Liver (tissue), 9 donors: ENCODE results near the gene HGFAC. TPM values are rescaled to one million over a fixed set of nuclear protein-coding genes. Genes with fewer than 3 reads are reported as not detected.

Experiments
- DNase-seq: peaks from one replicate; pipeline ENCODE4 v3.0.0-alpha.2; 2017; ENCODE audit warnings: low spot score
- H3K27ac ChIP-seq, 2 donors: one replicate each; pipeline ENCODE4 v1.7.0; 2013; ENCODE audit warnings: inconsistent platforms in 2 of 2, low read length in 2 of 2, control low read depth in 1 of 2, low read depth in 1 of 2, mild to moderate bottlenecking in 1 of 2
- H3K27me3 ChIP-seq, 4 donors: one replicate each; pipeline versions ENCODE4 v1.6.1 to v1.7.0; 2013; ENCODE audit warnings: low read length in 3 of 4, inconsistent platforms in 1 of 4, mild to moderate bottlenecking in 1 of 4, moderate library complexity in 1 of 4; ENCODE audit not compliant: control insufficient read depth in 4 of 4, insufficient read depth in 4 of 4
- H3K36me3 ChIP-seq, 4 donors: one replicate each; pipeline versions ENCODE4 v1.6.1 to v1.7.0; 2013; ENCODE audit warnings: low read length in 3 of 4, mild to moderate bottlenecking in 3 of 4, low read depth in 1 of 4, moderate library complexity in 1 of 4; ENCODE audit not compliant: control insufficient read depth in 4 of 4, insufficient read depth in 3 of 4
- H3K4me1 ChIP-seq, 4 donors: one replicate each; pipeline versions ENCODE4 v1.6.1 to v1.7.0; 2013; ENCODE audit warnings: low read length in 3 of 4, mild to moderate bottlenecking in 3 of 4, moderate library complexity in 1 of 4; ENCODE audit not compliant: control insufficient read depth in 4 of 4, insufficient read depth in 4 of 4
- H3K4me3 ChIP-seq, 3 donors: one replicate each; pipeline versions ENCODE4 v1.6.1 to v1.7.0; 2013; ENCODE audit warnings: low read length in 3 of 3, control low read depth in 1 of 3, low read depth in 1 of 3, mild to moderate bottlenecking in 1 of 3
- H3K9ac ChIP-seq, 2 donors: one replicate each; pipeline ENCODE4 v1.7.0; 2013; ENCODE audit warnings: low read length in 2 of 2, mild to moderate bottlenecking in 2 of 2, moderate library complexity in 2 of 2, control low read depth in 1 of 2, low read depth in 1 of 2
- H3K9me3 ChIP-seq, 4 donors: one replicate each; pipeline versions ENCODE4 v1.6.1 to v1.7.0; 2013; ENCODE audit warnings: low read length in 3 of 4; ENCODE audit not compliant: control insufficient read depth in 4 of 4
- ATF3 ChIP-seq: IDR thresholded peaks from 2 replicates; pipeline ENCODE4 v1.6.1; 2016; ENCODE audit warnings: antibody characterized with exemption
- CTCF ChIP-seq: fragments of 150-350 bp; IDR thresholded peaks from 2 replicates; pipeline ENCODE4 v1.5.1; 2017; ENCODE audit warnings: improper control_type of control experiment, low read depth, low read length; ENCODE audit not compliant: missing input control
- EGR1 ChIP-seq, 2 donors: IDR thresholded peaks; 2 replicates each; pipeline ENCODE4 v1.6.1; 2016 to 2018; ENCODE audit warnings: antibody characterized with exemption in 2 of 2, low read depth in 2 of 2
- FOXA1 ChIP-seq: IDR thresholded peaks from 2 replicates; pipeline ENCODE4 v1.6.1; 2016; ENCODE audit warnings: antibody characterized with exemption
- FOXA2 ChIP-seq: IDR thresholded peaks from 2 replicates; pipeline ENCODE4 v1.6.1; 2016; ENCODE audit warnings: antibody characterized with exemption
- GABPA ChIP-seq, 2 donors: IDR thresholded peaks in 1 of 2; conservative IDR thresholded peaks in 1 of 2; 2 replicates each; pipeline ENCODE4 v1.6.1; 2016; ENCODE audit warnings: antibody characterized with exemption in 2 of 2, mild to moderate bottlenecking in 1 of 2, moderate library complexity in 1 of 2
- HNF4A ChIP-seq, 2 donors: conservative IDR thresholded peaks; 2 replicates each; pipeline ENCODE4 v1.6.1; 2016; ENCODE audit warnings: antibody characterized with exemption in 2 of 2, mild to moderate bottlenecking in 2 of 2
- HNF4G ChIP-seq: IDR thresholded peaks from 2 replicates; pipeline ENCODE4 v1.6.1; 2016; ENCODE audit warnings: antibody characterized with exemption
- JUND ChIP-seq, 2 donors: IDR thresholded peaks; 2 replicates each; pipeline ENCODE4 v1.6.1; 2016; ENCODE audit warnings: antibody characterized with exemption in 2 of 2
- MAX ChIP-seq: IDR thresholded peaks from 2 replicates; pipeline ENCODE4 v1.6.1; 2016; ENCODE audit warnings: antibody characterized with exemption
- NR2F2 ChIP-seq: IDR thresholded peaks from 2 replicates; pipeline ENCODE4 v1.6.1; 2016; ENCODE audit warnings: antibody characterized with exemption
- RAD21 ChIP-seq, 2 donors: IDR thresholded peaks; 2 replicates each; pipeline ENCODE4 v1.6.1; 2016; ENCODE audit warnings: antibody characterized with exemption in 2 of 2, mild to moderate bottlenecking in 2 of 2
- REST ChIP-seq: IDR thresholded peaks from 2 replicates; pipeline ENCODE4 v1.6.1; 2016; ENCODE audit warnings: antibody characterized with exemption, mild to moderate bottlenecking
- RXRA ChIP-seq, 2 donors: IDR thresholded peaks; 2 replicates each; pipeline ENCODE4 v1.6.1; 2017 to 2018; ENCODE audit warnings: antibody characterized with exemption in 2 of 2, mild to moderate bottlenecking in 1 of 2
- SP1 ChIP-seq: IDR thresholded peaks from 2 replicates; pipeline ENCODE4 v1.6.1; 2018; ENCODE audit warnings: antibody characterized with exemption, mild to moderate bottlenecking
- TAF1 ChIP-seq: conservative IDR thresholded peaks from 2 replicates; pipeline ENCODE4 v1.6.1; 2016; ENCODE audit warnings: antibody characterized with exemption, mild to moderate bottlenecking
- YY1 ChIP-seq: IDR thresholded peaks from 2 replicates; pipeline ENCODE4 v1.6.1; 2016; ENCODE audit warnings: antibody characterized with exemption, mild to moderate bottlenecking
- ZBTB33 ChIP-seq: IDR thresholded peaks from 2 replicates; pipeline ENCODE4 v1.6.1; 2016; ENCODE audit warnings: antibody characterized with exemption
- WGBS: extraction: QIAGEN DNeasy Blood & Tissue Kit; methylation state at CpG from one replicate; pipeline ENCODE4 v1.1.7; 2013; 5-methylcytosine and 5-hydroxymethylcytosine counted together
- polyA plus RNA-seq, 2 donors: library from polyadenylated mRNA; stranded (reverse) in 1 of 2; unstranded in 1 of 2; fragments of 200-250 nt in 1 of 2; fragments of >200 nt in 1 of 2; fragmentation: Nextera tagmentation in 1 of 2; extraction: Ambion mirVana in 1 of 2; gene quantifications; one replicate each; pipeline versions ENCODE4 v1.2.1 to v1.2.3, GENCODE V29; 2013 to 2015
- total RNA-seq, 2 donors: library from RNA; depleted of rRNA; stranded (reverse); fragments of >200 nt; gene quantifications; one replicate each; pipeline ENCODE4 v1.2.3, GENCODE V29; 2014
- donor health status: healthy.
- donor health status: healthy.
- donor health status: healthy.
- donor health status: healthy.
- donor health status: healthy.

Gene HGFAC
- total RNA-seq (10 to 100 TPM; 23.3 to 65.0 TPM), polyA plus RNA-seq (100 to 1,000 TPM; 100 to 133 TPM)

- peak within 1 kb of the TSS; percentile 89 to 90 for H3K27ac ChIP-seq
- H3K4me1 ChIP-seq: peaks cover 6 to 24% (median 14%) of the 10 kb centered on the region in 4 donors
- no peaks in the 10 kb centered on the region for H3K9me3 ChIP-seq
- peak within 1 kb of the TSS; percentile 4 to 85 for H3K9ac ChIP-seq
- H3K36me3 ChIP-seq: peaks cover 0 to 8% (median 6%) of the 10 kb centered on the region in 4 donors
- H3K4me3 ChIP-seq: peak within 1 kb of the TSS; percentile 37 to 57 (median 53)
- no peak for TF ChIP-seq NR2F2
- peak; percentile 59 for TF ChIP-seq SP1
- no peak for TF ChIP-seq JUND (IDR thresholded peaks at IDR 0.05)
- peak in 1 of 2 donors; percentile 34 for TF ChIP-seq EGR1 (IDR thresholded peaks at IDR 0.05; ENCODE audit: low read depth in 2 of 2)
- TF ChIP-seq FOXA2: peak; percentile 9
- peak; percentile 72 to 81 for TF ChIP-seq RXRA (IDR thresholded peaks at IDR 0.05)
- TF ChIP-seq REST: peak; percentile 55
- TF ChIP-seq HNF4A (conservative IDR thresholded peaks at IDR 0.05): peak in 1 of 2 donors; percentile 48
- WGBS: 35% methylated on average over 27 of the region's 27 CpGs
- peak; percentile 64 for DNase-seq
- no peaks in the 10 kb centered on the region for H3K27me3 ChIP-seq
These were observed at the start of gene HGFAC for GRCh38 chr4:3441501-3442459. TSS of gene HGFAC (plus strand) at chr4:3441968. CDS start at chr4:3442002, 34 bp downstream.

- no peak overlapping the region for H3K9ac ChIP-seq
- TF ChIP-seq FOXA2 (no peak), YY1 (no peak), TAF1 (no peak), JUND (IDR thresholded peaks at IDR 0.05) (no peak), MAX (no peak), ZBTB33 (no peak), NR2F2 (no peak), RXRA (IDR thresholded peaks at IDR 0.05) (no peak), GABPA (IDR thresholded peaks at IDR 0.05 in 1 of 2, conservative IDR thresholded peaks at IDR 0.05 in 1 of 2) (no peak), HNF4A (conservative IDR thresholded peaks at IDR 0.05) (no peak), EGR1 (IDR thresholded peaks at IDR 0.05; ENCODE audit: low read depth in 2 of 2) (no peak), HNF4G (no peak), CTCF (no peak), ATF3 (no peak), FOXA1 (no peak), RAD21 (IDR thresholded peaks at IDR 0.05) (no peak)
- H3K4me1 ChIP-seq: peaks cover 0 to 10% (median 3%) of the 10 kb centered on the region in 4 donors
- no peak overlapping the region for H3K27ac ChIP-seq
- 95% methylated on average over 4 of the region's 4 CpGs for WGBS
- peaks cover 0 to 5% (median 2%) of the 10 kb centered on the region in 4 donors for H3K36me3 ChIP-seq
- H3K27me3 ChIP-seq: no peaks in the 10 kb centered on the region
- no peak for DNase-seq
- no peak overlapping the region for H3K4me3 ChIP-seq
- no peaks in the 10 kb centered on the region for H3K9me3 ChIP-seq
These were observed 49.4 kb upstream of the HGFAC start for GRCh38 chr4:3392321-3392720.
